A549 (cell line): ENCODE data around the gene TWIST2.

Source experiments
- ATOH8 ChIP-seq: fragments of 250-450 bp; sonication (Bioruptor Pico); IDR thresholded peaks from 2 replicates; pipeline ENCODE4 v1.5.0; 2020; ENCODE audit warnings: low read depth, mild to moderate bottlenecking, moderate library complexity
- BHLHE40 ChIP-seq: IDR thresholded peaks from 2 replicates; pipeline ENCODE4 v1.6.1; 2012; ENCODE audit warnings: low read depth, low read length, inconsistent platforms
- CBX8 ChIP-seq: fragments of 200-600 bp; sonication (generic); IDR thresholded peaks from 2 replicates; pipeline ENCODE4 v1.6.1; 2016
- CHD2 ChIP-seq: fragments of 150-350 bp; IDR thresholded peaks from 2 replicates; pipeline ENCODE4 v1.6.1; 2014; ENCODE audit warnings: low read length; ENCODE audit not compliant: partially characterized antibody
- CTCF ChIP-seq: fragments of >200 bp; sonication (Bioruptor Twin); formaldehyde crosslinking; IDR thresholded peaks from 3 replicates; pipeline ENCODE4 v1.5.1; 2016
- EP300 ChIP-seq, 2 experiments: fragments of >200 bp; sonication (Bioruptor Twin); formaldehyde crosslinking; IDR thresholded peaks; 2 replicates in 1 of 2; 3 replicates in 1 of 2; pipeline ENCODE4 v1.6.1; 2016 to 2017
- GATA3 ChIP-seq: IDR thresholded peaks from 2 replicates; pipeline ENCODE4 v1.6.1; 2012; ENCODE audit warnings: borderline replicate concordance
- JUN ChIP-seq, 2 experiments: fragments of >200 bp; sonication (Bioruptor Twin); formaldehyde crosslinking; IDR thresholded peaks; 2 replicates in 1 of 2; 3 replicates in 1 of 2; pipeline ENCODE4 v1.6.1; 2016 to 2017
- JUNB ChIP-seq: fragments of >200 bp; sonication (Bioruptor Twin); formaldehyde crosslinking; IDR thresholded peaks from 2 replicates; pipeline ENCODE4 v1.6.1; 2016
- KDM5A ChIP-seq: fragments of 200-600 bp; sonication (generic); IDR thresholded peaks from 2 replicates; pipeline ENCODE4 v1.6.1; 2016; ENCODE audit warnings: antibody characterized with exemption, mild to moderate bottlenecking
- MAFK ChIP-seq: fragments of 450-650 bp; IDR thresholded peaks from 2 replicates; pipeline ENCODE4 v1.6.1; 2014; ENCODE audit not compliant: partially characterized antibody
- MAX ChIP-seq: IDR thresholded peaks from 2 replicates; pipeline ENCODE4 v1.6.1; 2012
- RAD21 ChIP-seq, 2 experiments: fragments of >200 bp in 1 of 2; sonication (Bioruptor Twin) in 1 of 2; formaldehyde crosslinking in 1 of 2; IDR thresholded peaks in 1 of 2; conservative IDR thresholded peaks in 1 of 2; 2 replicates in 1 of 2; 3 replicates in 1 of 2; pipeline ENCODE4 v1.6.1; 2012 to 2018; ENCODE audit warnings: inconsistent platforms in 1 of 2

GRCh38 chr2:238873841-238874240 lies 26.0 kb downstream of the TWIST2 start:
- TF ChIP-seq EP300 (IDR thresholded peaks at IDR 0.05) (no peak), CHD2 (no peak), ATOH8 (CRISPR knock-in tag) (no peak), MAFK (no peak), RAD21 (conservative IDR thresholded peaks at IDR 0.05 in 1 of 2, IDR thresholded peaks at IDR 0.05 in 1 of 2) (no peak), CTCF (no peak), JUNB (no peak), KDM5A (no peak), CBX8 (no peak), JUN (IDR thresholded peaks at IDR 0.05) (no peak), MAX (no peak), BHLHE40 (no peak), GATA3 (no peak)
